ENCODE results near the gene NDUFA5. TPM values are rescaled to one million over a fixed set of nuclear protein-coding genes. Genes with fewer than 3 reads are reported as not detected.
A peak's percentile ranks its signal among the peaks of the same experiment; 100 is the strongest.

Gene NDUFA5
- polyA plus RNA-seq = 155 TPM
- long read RNA-seq, donor 1, transcript NDUFA5-201 (5 exons, 1,901 nt) = major isoform, 60 of 102 reads
- long read RNA-seq, donor 1, transcript NDUFA5-202 (4 exons, 1,360 nt) = minor isoform, 33 of 102 reads
- long read RNA-seq, donor 1, partial matches to known transcripts = 0 of 102 reads
- long read RNA-seq, donor 1, other reads (novel, unspliced or antisense) = 0 of 102 reads
- long read RNA-seq, donor 2, transcript NDUFA5-202 (4 exons, 1,360 nt) = minor isoform, 84 of 230 reads
- long read RNA-seq, donor 2, transcript NDUFA5-201 (5 exons, 1,901 nt) = major isoform, 127 of 230 reads
- long read RNA-seq, donor 2, transcript NDUFA5-203 (2 exons, 599 nt) = minor isoform, 6 of 230 reads
- long read RNA-seq, donor 2, partial matches to known transcripts = 7 of 230 reads
- long read RNA-seq, donor 2, other reads (novel, unspliced or antisense) = 0 of 230 reads
- long read RNA-seq, donor 3, transcript NDUFA5-210 (3 exons, 571 nt) = minor isoform, 8 of 228 reads
- long read RNA-seq, donor 3, transcript NDUFA5-201 (5 exons, 1,901 nt) = major isoform, 122 of 228 reads
- long read RNA-seq, donor 3, transcript NDUFA5-202 (4 exons, 1,360 nt) = minor isoform, 86 of 228 reads
- long read RNA-seq, donor 3, partial matches to known transcripts = 7 of 228 reads
- long read RNA-seq, donor 3, other reads (novel, unspliced or antisense) = 0 of 228 reads
- long read RNA-seq, donor 4, transcript NDUFA5-201 (5 exons, 1,901 nt) = major isoform, 7 of 12 reads
- long read RNA-seq, donor 4, partial matches to known transcripts = 0 of 12 reads
- long read RNA-seq, donor 4, other reads (novel, unspliced or antisense) = 0 of 12 reads
- long read RNA-seq, donor 5, transcript NDUFA5-201 (5 exons, 1,901 nt) = major isoform, 52 of 104 reads
- long read RNA-seq, donor 5, transcript NDUFA5-202 (4 exons, 1,360 nt) = minor isoform, 47 of 104 reads
- long read RNA-seq, donor 5, partial matches to known transcripts = 0 of 104 reads
- long read RNA-seq, donor 5, other reads (novel, unspliced or antisense) = 0 of 104 reads
- long read RNA-seq, donor 6, transcript NDUFA5-202 (4 exons, 1,360 nt) = minor isoform, 60 of 158 reads
- long read RNA-seq, donor 6, transcript NDUFA5-201 (5 exons, 1,901 nt) = major isoform, 86 of 158 reads
- long read RNA-seq, donor 6, transcript NDUFA5-203 (2 exons, 599 nt) = minor isoform, 5 of 158 reads
- long read RNA-seq, donor 6, partial matches to known transcripts = 0 of 158 reads
- long read RNA-seq, donor 6, other reads (novel, unspliced or antisense) = 0 of 158 reads
- long read RNA-seq, donor 7, transcript NDUFA5-201 (5 exons, 1,901 nt) = major isoform, 53 of 77 reads
- long read RNA-seq, donor 7, transcript NDUFA5-202 (4 exons, 1,360 nt) = minor isoform, 20 of 77 reads
- long read RNA-seq, donor 7, partial matches to known transcripts = 0 of 77 reads
- long read RNA-seq, donor 7, other reads (novel, unspliced or antisense) = 0 of 77 reads
- long read RNA-seq, donor 8, transcript NDUFA5-201 (5 exons, 1,901 nt) = major isoform, 140 of 270 reads
- long read RNA-seq, donor 8, transcript NDUFA5-210 (3 exons, 571 nt) = minor isoform, 7 of 270 reads
- long read RNA-seq, donor 8, transcript NDUFA5-202 (4 exons, 1,360 nt) = minor isoform, 104 of 270 reads
- long read RNA-seq, donor 8, partial matches to known transcripts = 12 of 270 reads
- long read RNA-seq, donor 8, other reads (novel, unspliced or antisense) = 0 of 270 reads
- long read RNA-seq, donor 9, transcript NDUFA5-210 (3 exons, 571 nt) = minor isoform, 10 of 178 reads
- long read RNA-seq, donor 9, transcript NDUFA5-202 (4 exons, 1,360 nt) = minor isoform, 73 of 178 reads
- long read RNA-seq, donor 9, transcript NDUFA5-203 (2 exons, 599 nt) = minor isoform, 5 of 178 reads
- long read RNA-seq, donor 9, transcript NDUFA5-201 (5 exons, 1,901 nt) = major isoform, 80 of 178 reads
- long read RNA-seq, donor 9, partial matches to known transcripts = 8 of 178 reads
- long read RNA-seq, donor 9, other reads (novel, unspliced or antisense) = 0 of 178 reads
- long read RNA-seq, donor 10, transcript NDUFA5-202 (4 exons, 1,360 nt) = minor isoform, 54 of 215 reads
- long read RNA-seq, donor 10, transcript NDUFA5-201 (5 exons, 1,901 nt) = major isoform, 103 of 215 reads
- long read RNA-seq, donor 10, transcript NDUFA5-210 (3 exons, 571 nt) = minor isoform, 6 of 215 reads
- long read RNA-seq, donor 10, partial matches to known transcripts = 47 of 215 reads
- long read RNA-seq, donor 10, other reads (novel, unspliced or antisense) = 0 of 215 reads
- long read RNA-seq, donor 11, transcript NDUFA5-202 (4 exons, 1,360 nt) = minor isoform, 30 of 109 reads
- long read RNA-seq, donor 11, transcript NDUFA5-201 (5 exons, 1,901 nt) = major isoform, 75 of 109 reads
- long read RNA-seq, donor 11, partial matches to known transcripts = 0 of 109 reads
- long read RNA-seq, donor 11, other reads (novel, unspliced or antisense) = 0 of 109 reads

GRCh38 chr7:123557398-123558288 is at the start of gene NDUFA5:
NDUFA5 (minus strand) TSS chr7:123557818; CDS start chr7:123557795, 23 bp downstream.
- peaks cover 2% of the 10 kb centered on the region for H3K4me1 ChIP-seq (ENCODE audit: control insufficient read depth, insufficient read depth, low read length)
- peak within 1 kb of the TSS; percentile 87 for H3K4me3 ChIP-seq (ENCODE audit: low read length)
- no peaks in the 10 kb centered on the region for H3K9me3 ChIP-seq (ENCODE audit: control insufficient read depth, low read depth, low read length)
- peaks cover 18% of the 10 kb centered on the region for H3K36me3 ChIP-seq (ENCODE audit: control insufficient read depth, insufficient read depth, low read length)
- H3K27me3 ChIP-seq (ENCODE audit: control insufficient read depth, insufficient read depth, low read length) = peaks cover 2% of the 10 kb centered on the region
- peak within 1 kb of the TSS; percentile 89 for H3K27ac ChIP-seq (ENCODE audit: low read length)
- peak; percentile 98 to 99 for DNase-seq
- WGBS (ENCODE audit: insufficient coverage, low lambda C conversion rate) = no CpG with 5 or more reads among the region's 40 CpGs

- WGBS (ENCODE audit: insufficient coverage, low lambda C conversion rate) = 20% methylated on average over 2 of the region's 3 CpGs
- Histone ChIP-seq H3K27ac (ENCODE audit: low read length) (no peak overlapping the region), H3K4me1 (ENCODE audit: control insufficient read depth, insufficient read depth, low read length) (no peaks in the 10 kb centered on the region)
Measured at GRCh38 chr7:123604739-123605138, 47.1 kb upstream of the NDUFA5 start.

GRCh38 chr7:123602648-123603047 is 45.0 kb upstream of the NDUFA5 start:
- 80% methylated on average over 1 of the region's 3 CpGs for WGBS (ENCODE audit: insufficient coverage, low lambda C conversion rate)
- Histone ChIP-seq H3K36me3 (ENCODE audit: control insufficient read depth, insufficient read depth, low read length) (no peaks in the 10 kb centered on the region), H3K27me3 (ENCODE audit: control insufficient read depth, insufficient read depth, low read length) (no peaks in the 10 kb centered on the region), H3K9me3 (ENCODE audit: control insufficient read depth, low read depth, low read length) (no peaks in the 10 kb centered on the region), H3K4me1 (ENCODE audit: control insufficient read depth, insufficient read depth, low read length) (no peaks in the 10 kb centered on the region), H3K4me3 (ENCODE audit: low read length) (no peak overlapping the region), H3K27ac (ENCODE audit: low read length) (no peak overlapping the region)
- DNase-seq = no peak

More at GRCh38 chr7:123604739-123605138, 47.1 kb upstream of the NDUFA5 start:
- Histone ChIP-seq H3K9me3 (ENCODE audit: control insufficient read depth, low read depth, low read length) (no peaks in the 10 kb centered on the region), H3K36me3 (ENCODE audit: control insufficient read depth, insufficient read depth, low read length) (no peaks in the 10 kb centered on the region), H3K4me3 (ENCODE audit: low read length) (no peak overlapping the region), H3K27me3 (ENCODE audit: control insufficient read depth, insufficient read depth, low read length) (peaks cover 3% of the 10 kb centered on the region)
- no peak for DNase-seq

- WGBS (ENCODE audit: insufficient coverage, low lambda C conversion rate) = 100% methylated on average over 1 of the region's 4 CpGs
- no peaks in the 10 kb centered on the region for H3K4me1 ChIP-seq (ENCODE audit: control insufficient read depth, insufficient read depth, low read length)
- no peak within 1 kb of the TSS for H3K27ac ChIP-seq (ENCODE audit: low read length)
- H3K36me3 ChIP-seq (ENCODE audit: control insufficient read depth, insufficient read depth, low read length) = no peaks in the 10 kb centered on the region
- no peaks in the 10 kb centered on the region for H3K9me3 ChIP-seq (ENCODE audit: control insufficient read depth, low read depth, low read length)
- H3K4me3 ChIP-seq (ENCODE audit: low read length) = no peak within 1 kb of the TSS
- no peaks in the 10 kb centered on the region for H3K27me3 ChIP-seq (ENCODE audit: control insufficient read depth, insufficient read depth, low read length)
- no peak for DNase-seq
Measured at GRCh38 chr7:123601530-123601929, 43.9 kb upstream of the NDUFA5 start, which contains the start of gene ASB15. ASB15 (plus strand) TSS chr7:123601821; CDS start chr7:123614503, 12,682 bp downstream.

GRCh38 chr7:123600876-123601275 is 43.3 kb upstream of the NDUFA5 start:
- H3K27me3 ChIP-seq (ENCODE audit: control insufficient read depth, insufficient read depth, low read length) = no peaks in the 10 kb centered on the region
- 73% methylated on average over 3 of the region's 3 CpGs for WGBS (ENCODE audit: insufficient coverage, low lambda C conversion rate)
- H3K4me1 ChIP-seq (ENCODE audit: control insufficient read depth, insufficient read depth, low read length) = no peaks in the 10 kb centered on the region
- H3K27ac ChIP-seq (ENCODE audit: low read length) = no peak overlapping the region
- H3K36me3 ChIP-seq (ENCODE audit: control insufficient read depth, insufficient read depth, low read length) = no peaks in the 10 kb centered on the region
- no peaks in the 10 kb centered on the region for H3K9me3 ChIP-seq (ENCODE audit: control insufficient read depth, low read depth, low read length)
- DNase-seq = no peak
- H3K4me3 ChIP-seq (ENCODE audit: low read length) = no peak overlapping the region

- no peaks in the 10 kb centered on the region for H3K36me3 ChIP-seq (ENCODE audit: control insufficient read depth, insufficient read depth, low read length)
- DNase-seq = no peak
- H3K4me3 ChIP-seq (ENCODE audit: low read length) = no peak overlapping the region
- no peaks in the 10 kb centered on the region for H3K9me3 ChIP-seq (ENCODE audit: control insufficient read depth, low read depth, low read length)
- H3K4me1 ChIP-seq (ENCODE audit: control insufficient read depth, insufficient read depth, low read length) = no peaks in the 10 kb centered on the region
- no CpG with 5 or more reads among the region's 2 CpGs for WGBS (ENCODE audit: insufficient coverage, low lambda C conversion rate)
- no peaks in the 10 kb centered on the region for H3K27me3 ChIP-seq (ENCODE audit: control insufficient read depth, insufficient read depth, low read length)
- no peak overlapping the region for H3K27ac ChIP-seq (ENCODE audit: low read length)
Measured at GRCh38 chr7:123599766-123600165, 42.1 kb upstream of the NDUFA5 start.

GRCh38 chr7:123598657-123599056 is 41.0 kb upstream of the NDUFA5 start:
- H3K27me3 ChIP-seq (ENCODE audit: control insufficient read depth, insufficient read depth, low read length) = no peaks in the 10 kb centered on the region
- H3K4me1 ChIP-seq (ENCODE audit: control insufficient read depth, insufficient read depth, low read length) = no peaks in the 10 kb centered on the region
- no peak for DNase-seq
- no peaks in the 10 kb centered on the region for H3K9me3 ChIP-seq (ENCODE audit: control insufficient read depth, low read depth, low read length)
- H3K27ac ChIP-seq (ENCODE audit: low read length) = no peak overlapping the region
- 71% methylated on average over 1 of the region's 3 CpGs for whole genome bisulfite sequencing (ENCODE audit: insufficient coverage, low lambda C conversion rate)
- H3K36me3 ChIP-seq (ENCODE audit: control insufficient read depth, insufficient read depth, low read length) = no peaks in the 10 kb centered on the region
- H3K4me3 ChIP-seq (ENCODE audit: low read length) = no peak overlapping the region

GRCh38 chr7:123594813-123595241 is 37.2 kb upstream of the NDUFA5 start:
- DNase-seq = peak in 1 of 2 donors; percentile 53
- H3K4me1 ChIP-seq (ENCODE audit: control insufficient read depth, insufficient read depth, low read length) = no peaks in the 10 kb centered on the region
- no CpG with 5 or more reads among the region's 10 CpGs for WGBS (ENCODE audit: insufficient coverage, low lambda C conversion rate)
- no peaks in the 10 kb centered on the region for H3K36me3 ChIP-seq (ENCODE audit: control insufficient read depth, insufficient read depth, low read length)
- no peak overlapping the region for H3K27ac ChIP-seq (ENCODE audit: low read length)
- H3K9me3 ChIP-seq (ENCODE audit: control insufficient read depth, low read depth, low read length) = no peaks in the 10 kb centered on the region
- no peak overlapping the region for H3K4me3 ChIP-seq (ENCODE audit: low read length)
- no peaks in the 10 kb centered on the region for H3K27me3 ChIP-seq (ENCODE audit: control insufficient read depth, insufficient read depth, low read length)
